GM12801 (cell line): ENCODE measurements around the gene RPL10A.

Experiments
- TF ChIP-seq, protein P1 (sequence below): IDR thresholded peaks from one replicate; pipeline ENCODE4 v1.5.1; 2011; ENCODE audit warnings: control low read depth; ENCODE audit not compliant: insufficient read length; ENCODE audit errors: extremely low read depth

The RPL10A gene

DNA sequence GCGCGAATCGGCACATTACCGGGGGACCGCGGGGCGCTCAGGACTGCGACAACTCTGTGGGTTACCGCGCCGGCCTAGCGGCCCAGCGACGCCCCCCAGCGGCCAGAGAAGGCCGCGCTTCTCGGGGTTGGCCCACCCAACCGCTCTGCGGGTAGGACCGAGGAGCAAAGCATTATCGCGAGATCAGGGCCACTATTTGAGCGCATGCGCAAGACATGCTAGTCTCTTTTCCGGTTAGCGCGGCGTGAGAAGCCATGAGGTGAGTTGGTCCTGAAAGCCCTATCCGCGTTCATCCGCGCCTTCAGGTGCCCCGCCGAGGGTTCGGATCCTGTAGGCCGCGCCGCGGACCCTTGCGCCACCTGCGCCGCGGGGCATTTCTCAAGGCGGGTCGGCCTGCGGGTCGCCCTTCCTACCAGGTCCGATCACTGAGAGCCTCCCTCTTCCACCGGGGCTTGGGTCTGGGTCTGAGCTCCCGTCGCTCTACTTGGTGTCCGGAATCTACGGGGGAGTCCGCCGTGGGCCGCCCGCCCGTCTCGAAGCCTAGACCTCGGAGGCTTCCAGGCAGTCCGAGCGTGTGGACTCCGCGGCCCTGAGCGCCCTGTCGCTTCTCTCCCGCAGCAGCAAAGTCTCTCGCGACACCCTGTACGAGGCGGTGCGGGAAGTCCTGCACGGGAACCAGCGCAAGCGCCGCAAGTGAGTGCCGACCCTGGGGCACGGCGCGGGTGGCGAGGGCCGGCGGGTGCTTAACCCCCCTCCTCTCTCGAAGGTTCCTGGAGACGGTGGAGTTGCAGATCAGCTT, at the start of gene RPL10A:
Gene RPL10A (plus strand): TSS at position 221 of the 799 bp plus-strand sequence. CDS start 34 bp downstream, at position 255.
- TF ChIP-seq, protein P1, sequence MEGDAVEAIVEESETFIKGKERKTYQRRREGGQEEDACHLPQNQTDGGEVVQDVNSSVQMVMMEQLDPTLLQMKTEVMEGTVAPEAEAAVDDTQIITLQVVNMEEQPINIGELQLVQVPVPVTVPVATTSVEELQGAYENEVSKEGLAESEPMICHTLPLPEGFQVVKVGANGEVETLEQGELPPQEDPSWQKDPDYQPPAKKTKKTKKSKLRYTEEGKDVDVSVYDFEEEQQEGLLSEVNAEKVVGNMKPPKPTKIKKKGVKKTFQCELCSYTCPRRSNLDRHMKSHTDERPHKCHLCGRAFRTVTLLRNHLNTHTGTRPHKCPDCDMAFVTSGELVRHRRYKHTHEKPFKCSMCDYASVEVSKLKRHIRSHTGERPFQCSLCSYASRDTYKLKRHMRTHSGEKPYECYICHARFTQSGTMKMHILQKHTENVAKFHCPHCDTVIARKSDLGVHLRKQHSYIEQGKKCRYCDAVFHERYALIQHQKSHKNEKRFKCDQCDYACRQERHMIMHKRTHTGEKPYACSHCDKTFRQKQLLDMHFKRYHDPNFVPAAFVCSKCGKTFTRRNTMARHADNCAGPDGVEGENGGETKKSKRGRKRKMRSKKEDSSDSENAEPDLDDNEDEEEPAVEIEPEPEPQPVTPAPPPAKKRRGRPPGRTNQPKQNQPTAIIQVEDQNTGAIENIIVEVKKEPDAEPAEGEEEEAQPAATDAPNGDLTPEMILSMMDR: peak; percentile 80

DNA sequence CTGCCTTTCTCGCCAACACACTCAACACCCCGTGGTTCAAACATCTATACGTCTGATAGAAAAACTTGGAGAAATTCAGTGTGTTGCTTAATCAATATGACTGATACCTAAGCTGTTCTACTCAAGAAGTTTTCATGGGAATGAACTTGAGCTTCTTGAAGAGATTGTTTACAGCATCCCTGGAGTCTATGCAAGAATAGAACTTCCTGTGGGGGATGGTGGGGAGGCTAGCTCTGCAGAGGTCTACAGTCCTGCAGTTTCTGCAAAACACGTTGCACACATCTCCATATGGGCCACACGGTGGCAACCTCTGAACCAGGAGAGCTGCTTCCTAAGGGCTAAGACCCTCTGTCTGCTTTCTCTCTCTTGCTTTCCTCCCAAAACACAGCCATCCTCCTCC, 48.8 kb upstream of the RPL10A start:
- TF ChIP-seq, protein P1: no peak

DNA sequence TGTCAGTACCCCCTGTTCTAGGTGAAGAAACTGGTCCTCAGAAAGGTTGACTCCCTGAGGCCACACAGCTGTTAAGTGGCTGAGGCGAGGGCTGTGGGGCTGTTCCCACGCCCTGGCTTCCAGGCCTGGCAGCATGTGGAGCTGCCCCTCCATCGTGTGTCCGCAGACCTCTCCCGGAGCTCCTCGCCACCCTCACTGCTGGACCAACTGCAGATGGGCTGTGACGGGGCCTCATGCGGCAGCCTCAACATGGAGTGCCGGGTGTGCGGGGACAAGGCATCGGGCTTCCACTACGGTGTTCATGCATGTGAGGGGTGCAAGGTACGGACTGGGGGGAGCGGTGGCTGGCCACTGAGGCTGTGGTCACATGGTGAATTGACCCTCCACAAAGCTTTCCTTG, 48.2 kb upstream of the RPL10A start:
- TF ChIP-seq, protein P1: no peak

DNA sequence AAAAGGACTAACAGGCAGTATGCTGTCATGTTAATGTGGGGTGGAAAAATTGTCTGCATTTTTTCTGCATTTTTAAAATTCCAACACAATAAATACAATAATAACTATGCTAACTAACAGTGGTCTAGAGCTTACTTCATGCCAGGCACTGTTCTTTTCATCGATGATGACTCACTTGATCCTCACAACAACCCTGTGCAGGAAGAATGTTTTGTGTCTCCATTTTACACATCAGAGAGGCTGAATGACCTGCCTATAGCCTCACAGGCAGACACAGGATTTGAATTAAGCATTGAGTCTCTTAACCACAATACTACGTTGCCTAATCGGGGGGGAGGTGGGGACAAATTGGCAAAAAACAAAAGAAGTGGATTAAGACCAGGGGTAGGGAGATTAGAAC, 42.9 kb upstream of the RPL10A start:
- TF ChIP-seq, protein P1: no peak

DNA sequence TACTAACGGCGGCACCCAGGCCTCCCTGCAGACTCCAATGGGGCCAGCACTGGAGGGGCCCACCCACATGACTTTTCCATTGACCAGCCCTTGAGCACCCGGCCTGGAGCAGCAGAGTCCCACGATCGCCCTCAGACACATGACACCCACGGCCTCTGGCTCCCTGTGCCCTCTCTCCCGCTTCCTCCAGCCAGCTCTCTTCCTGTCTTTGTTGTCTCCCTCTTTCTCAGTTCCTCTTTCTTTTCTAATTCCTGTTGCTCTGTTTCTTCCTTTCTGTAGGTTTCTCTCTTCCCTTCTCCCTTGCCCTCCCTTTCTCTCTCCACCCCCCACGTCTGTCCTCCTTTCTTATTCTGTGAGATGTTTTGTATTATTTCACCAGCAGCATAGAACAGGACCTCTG, 42.1 kb upstream of the RPL10A start:
- TF ChIP-seq, protein P1: no peak

DNA sequence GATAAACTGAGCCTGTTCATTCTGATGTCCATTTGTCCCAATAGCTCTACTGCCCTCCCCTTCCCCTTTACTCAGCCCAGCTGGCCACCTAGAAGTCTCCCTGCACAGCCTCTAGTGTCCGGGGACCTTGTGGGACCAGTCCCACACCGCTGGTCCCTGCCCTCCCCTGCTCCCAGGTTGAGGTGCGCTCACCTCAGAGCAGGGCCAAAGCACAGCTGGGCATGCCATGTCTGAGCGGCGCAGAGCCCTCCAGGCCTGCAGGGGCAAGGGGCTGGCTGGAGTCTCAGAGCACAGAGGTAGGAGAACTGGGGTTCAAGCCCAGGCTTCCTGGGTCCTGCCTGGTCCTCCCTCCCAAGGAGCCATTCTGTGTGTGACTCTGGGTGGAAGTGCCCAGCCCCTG, 40.8 kb upstream of the RPL10A start:
- TF ChIP-seq, protein P1: no peak

DNA sequence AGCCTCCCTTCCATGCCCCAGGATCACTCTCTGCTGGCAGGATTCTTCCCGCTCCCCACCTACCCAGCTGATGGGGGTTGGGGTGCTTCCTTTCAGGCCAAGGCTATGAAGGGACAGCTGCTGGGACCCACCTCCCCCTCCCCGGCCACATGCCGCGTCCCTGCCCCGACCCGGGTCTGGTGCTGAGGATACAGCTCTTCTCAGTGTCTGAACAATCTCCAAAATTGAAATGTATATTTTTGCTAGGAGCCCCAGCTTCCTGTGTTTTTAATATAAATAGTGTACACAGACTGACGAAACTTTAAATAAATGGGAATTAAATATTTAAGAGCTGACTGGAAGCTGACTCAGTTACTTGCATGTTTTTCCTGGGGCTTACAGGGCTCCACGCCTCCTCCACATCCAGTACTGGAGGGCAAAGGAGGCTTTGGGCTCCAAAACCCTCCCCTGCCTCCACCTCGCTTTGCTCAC, 40.3 kb upstream of the RPL10A start:
- TF ChIP-seq, protein P1: no peak
